Activated CD4-positive, alpha-beta T cell treated with anti-CD3 and anti-CD28 coated beads, Interleukin-10, Interleukin-2, amounts not matched to agents 100 ng/mL and 50 ng/mL, durations not matched to agents 16 hours and 8 hours (primary cell): Measurements from ENCODE around the gene DAPK1.

ENCODE experiments used
- DNase-seq: peaks from one replicate; pipeline ENCODE4 v3.0.0-alpha.2; 2020

Gene DAPK1

DNA sequence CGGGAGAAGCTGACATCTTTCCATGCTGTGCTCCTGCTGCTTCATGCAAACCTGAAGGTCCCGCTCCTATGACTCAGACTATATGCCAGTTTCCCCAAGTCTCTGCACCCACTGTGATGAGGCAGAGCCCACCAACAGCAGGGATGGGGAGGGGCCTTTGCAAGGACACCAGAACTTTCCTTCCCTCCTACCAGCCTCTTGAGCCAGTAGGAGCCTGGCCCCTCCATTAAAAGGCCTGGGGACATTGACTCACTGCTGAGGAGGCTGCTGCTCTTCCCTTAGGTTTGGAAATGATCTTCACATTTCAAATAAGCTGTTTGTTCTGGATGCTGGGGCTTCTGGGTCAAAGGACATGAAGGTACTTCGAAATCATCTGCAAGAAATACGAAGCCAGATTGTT, 202.2 kb downstream of the DAPK1 start:
- DNase-seq = no peak

- no peak for DNase-seq
Observed at GRCh38 chr9:87701491-87701890, 203.8 kb downstream of the DAPK1 start.

GRCh38 chr9:87701931-87702421, 204.3 kb downstream of the DAPK1 start:
- no peak for DNase-seq

DNA sequence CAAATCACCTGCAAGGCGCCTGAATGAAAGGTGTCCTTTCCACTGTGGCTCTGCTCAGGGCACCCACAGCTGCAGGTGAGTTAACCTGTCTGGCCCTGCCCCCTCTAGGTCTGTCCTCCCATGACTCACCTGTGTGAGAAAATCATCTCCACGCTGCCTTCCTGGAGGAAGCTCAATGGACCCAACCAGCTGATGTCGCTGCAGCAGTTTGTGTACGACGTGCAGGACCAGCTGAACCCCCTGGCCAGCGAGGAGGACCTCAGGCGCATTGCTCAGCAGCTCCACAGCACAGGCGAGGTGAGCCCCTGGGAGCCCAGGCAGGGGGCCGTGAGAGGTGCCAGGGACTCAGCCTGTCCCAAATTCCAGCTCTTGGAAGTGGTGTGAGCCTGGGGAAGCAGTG, 205.3 kb downstream of the DAPK1 start:
- no peak for DNase-seq

GRCh38 chr9:87703636-87704276, 206.1 kb downstream of the DAPK1 start:
- no peak for DNase-seq

GRCh38 chr9:87704342-87704741, 206.7 kb downstream of the DAPK1 start:
- DNase-seq = no peak

DNA sequence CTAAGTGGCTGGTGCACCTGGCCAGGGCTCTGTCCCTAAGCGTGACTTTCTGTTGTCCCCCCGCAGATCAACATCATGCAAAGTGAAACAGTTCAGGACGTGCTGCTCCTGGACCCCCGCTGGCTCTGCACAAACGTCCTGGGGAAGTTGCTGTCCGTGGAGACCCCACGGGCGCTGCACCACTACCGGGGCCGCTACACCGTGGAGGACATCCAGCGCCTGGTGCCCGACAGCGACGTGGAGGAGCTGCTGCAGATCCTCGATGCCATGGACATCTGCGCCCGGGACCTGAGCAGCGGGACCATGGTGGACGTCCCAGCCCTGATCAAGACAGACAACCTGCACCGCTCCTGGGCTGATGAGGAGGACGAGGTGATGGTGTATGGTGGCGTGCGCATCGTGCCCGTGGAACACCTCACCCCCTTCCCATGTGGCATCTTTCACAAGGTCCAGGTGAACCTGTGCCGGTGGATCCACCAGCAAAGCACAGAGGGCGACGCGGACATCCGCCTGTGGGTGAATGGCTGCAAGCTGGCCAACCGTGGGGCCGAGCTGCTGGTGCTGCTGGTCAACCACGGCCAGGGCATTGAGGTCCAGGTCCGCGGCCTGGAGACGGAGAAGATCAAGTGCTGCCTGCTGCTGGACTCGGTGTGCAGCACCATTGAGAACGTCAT, 208.5 kb downstream of the DAPK1 start:
- no peak for DNase-seq

- no peak for DNase-seq
Observed at GRCh38 chr9:87707805-87708506, 210.3 kb downstream of the DAPK1 start.

GRCh38 chr9:87708546-87708945, 210.9 kb downstream of the DAPK1 start:
- DNase-seq = peak; percentile 53

DNA sequence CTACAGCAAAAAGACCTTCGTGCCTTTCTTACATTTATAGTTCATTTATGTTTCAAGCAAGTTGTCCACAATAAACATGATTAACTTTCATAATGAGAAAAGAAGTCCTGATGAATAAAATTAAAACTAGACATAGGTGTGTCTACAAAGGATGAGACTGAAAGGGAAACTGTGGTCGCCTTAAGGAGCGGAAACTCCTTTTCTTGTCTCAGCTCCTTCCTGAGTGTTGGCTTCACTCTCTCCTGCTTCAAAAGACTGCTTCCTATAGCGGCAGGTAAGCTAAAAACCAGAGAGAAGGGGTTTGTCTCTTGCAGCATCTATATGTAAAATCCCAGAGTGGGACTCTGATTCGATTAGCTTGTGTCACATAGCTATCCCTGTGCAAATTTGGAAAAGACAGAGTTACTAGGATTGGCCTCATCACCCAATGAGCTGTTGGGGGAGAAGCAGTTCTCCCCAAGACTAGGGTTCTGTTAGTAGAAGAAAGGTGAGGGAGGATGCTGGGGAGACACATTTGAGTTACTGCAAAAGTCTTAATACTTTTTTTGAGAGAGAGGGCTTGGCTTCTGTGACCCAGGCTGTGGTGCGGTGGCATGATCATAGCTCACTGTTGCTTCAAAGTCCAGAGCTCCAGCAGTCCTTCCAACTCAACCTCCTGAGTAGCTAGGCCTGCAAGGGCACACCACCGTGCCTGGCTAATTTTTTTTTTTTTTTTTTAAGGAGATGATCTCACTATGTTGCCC, 211.5 kb downstream of the DAPK1 start:
- DNase-seq = peak; percentile 73

- no peak for DNase-seq
Observed at GRCh38 chr9:87710443-87710842, 212.8 kb downstream of the DAPK1 start.

DNA sequence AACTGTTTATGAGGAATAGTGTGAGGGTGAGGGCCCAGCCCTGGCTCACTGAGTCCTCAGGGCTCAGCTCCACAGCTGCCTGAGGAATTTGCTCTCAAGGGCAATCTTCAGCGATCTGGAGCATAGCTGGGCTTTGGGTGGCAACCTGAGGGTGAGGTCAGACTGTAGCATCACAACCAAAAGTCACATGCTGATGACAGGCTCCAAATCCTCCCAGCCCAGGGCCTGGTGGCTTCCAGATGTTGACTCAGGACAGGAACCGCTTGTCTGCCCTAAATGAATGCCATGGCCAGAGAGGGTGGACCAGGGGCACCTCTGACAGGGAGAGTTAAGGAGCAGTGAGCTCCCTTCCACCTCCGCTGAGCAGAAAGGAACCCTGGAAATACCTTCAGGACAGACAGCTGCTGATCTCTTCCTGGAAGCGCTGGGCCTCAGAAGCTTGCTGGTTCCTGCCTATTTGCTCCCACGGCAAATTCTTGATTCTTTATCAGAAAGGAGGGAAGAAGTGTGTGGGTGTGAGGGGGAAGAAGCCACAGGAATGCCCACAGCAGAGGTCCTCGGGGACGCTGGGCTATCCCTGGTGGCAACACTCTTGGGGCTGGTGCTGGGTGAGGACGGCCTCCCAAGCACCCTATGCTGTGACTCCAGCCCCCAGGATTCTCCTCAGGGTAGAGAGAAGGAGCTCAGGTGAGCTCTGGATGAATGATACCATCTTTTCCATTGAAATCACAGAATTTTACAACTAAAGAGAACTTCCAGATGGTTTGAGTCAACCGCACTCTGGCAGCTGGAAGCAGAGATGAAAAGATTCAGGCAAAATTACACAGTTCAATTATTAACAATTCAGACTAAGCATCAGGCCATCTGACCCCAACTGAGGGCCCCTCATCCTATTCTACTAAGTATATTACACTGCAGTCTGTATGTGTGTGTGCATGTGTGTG, 214.5 kb downstream of the DAPK1 start:
- peak; percentile 23 for DNase-seq

- DNase-seq = no peak
Observed at GRCh38 chr9:87712801-87713277, 215.2 kb downstream of the DAPK1 start.

DNA sequence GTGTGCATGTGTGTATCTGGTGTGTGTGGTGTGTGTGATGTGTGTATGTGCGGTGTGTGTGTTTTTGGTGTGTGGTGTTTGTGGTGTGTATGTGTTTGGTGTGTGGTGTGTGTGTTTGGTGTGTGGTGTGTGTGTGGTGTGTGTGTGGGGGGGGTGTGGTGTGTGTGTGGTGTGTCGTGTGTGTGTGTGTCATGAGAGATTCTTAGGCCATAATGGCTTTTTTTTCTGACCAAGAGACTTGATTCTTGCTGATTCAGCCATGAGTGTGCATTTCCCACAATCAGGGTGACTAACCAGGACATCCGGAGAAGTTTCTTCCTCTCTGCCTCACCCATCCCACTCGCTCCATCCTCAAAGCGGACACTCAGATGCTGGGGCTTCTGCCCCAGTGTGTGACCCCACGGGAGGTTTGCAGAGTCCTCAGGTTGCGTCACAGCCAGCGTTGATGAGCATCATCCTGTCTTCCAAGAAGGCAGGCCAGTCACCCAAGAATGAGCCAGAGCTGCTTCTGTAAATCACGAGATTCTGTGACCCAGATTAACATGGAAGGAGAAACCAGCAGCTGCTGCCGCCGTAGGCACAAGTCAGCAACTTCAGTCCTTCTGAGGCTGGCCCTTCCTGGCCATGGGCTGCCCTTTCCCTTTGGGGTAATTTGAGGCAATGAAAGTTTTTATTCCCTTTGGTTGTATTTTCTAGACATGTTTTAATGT, 215.8 kb downstream of the DAPK1 start:
- peak; percentile 78 for DNase-seq

GRCh38 chr9:87713988-87714330, 216.3 kb downstream of the DAPK1 start:
- DNase-seq = no peak

DNA sequence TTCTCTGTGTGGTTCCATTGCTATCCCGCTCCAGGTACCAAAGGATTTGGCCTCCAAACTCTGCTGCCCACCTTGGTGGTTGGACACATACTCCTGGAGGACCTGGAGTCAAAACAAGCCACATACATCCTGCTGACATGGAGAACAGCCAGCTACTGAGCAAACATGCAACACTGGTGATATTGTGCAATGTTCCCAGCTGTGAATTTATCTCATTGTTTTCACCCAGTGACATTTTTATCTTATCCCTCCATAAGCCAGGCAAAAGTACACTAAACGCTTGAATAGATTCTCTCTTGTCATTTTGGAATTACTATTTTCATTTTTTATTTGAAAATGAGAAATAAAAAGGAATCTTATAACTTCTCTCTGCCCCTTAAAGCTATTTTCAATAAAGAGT, 217.2 kb downstream of the DAPK1 start:
- peak; percentile 19 for DNase-seq

GRCh38 chr9:87716141-87716540, 218.5 kb downstream of the DAPK1 start:
- DNase-seq = no peak

DNA sequence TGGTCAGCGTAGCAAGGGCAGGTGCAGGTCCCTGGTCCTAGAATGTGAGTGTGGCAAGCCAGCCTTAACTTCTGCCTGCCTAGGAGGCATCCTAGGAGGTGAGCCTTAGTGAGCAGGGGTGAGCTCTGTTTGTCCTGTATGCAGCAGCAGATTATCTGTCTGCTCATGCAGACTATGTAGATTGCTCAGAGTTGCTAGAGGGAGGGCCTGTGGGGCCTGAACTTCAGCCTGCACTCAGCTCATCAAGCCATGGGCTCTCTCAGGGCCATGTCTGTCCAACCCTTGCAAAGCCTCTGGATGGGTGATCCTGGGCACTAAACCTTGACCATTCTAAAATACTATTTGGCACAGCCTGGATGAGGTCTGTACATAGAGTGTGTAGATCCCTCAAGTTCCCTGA, 219.8 kb downstream of the DAPK1 start:
- no peak for DNase-seq

DNA sequence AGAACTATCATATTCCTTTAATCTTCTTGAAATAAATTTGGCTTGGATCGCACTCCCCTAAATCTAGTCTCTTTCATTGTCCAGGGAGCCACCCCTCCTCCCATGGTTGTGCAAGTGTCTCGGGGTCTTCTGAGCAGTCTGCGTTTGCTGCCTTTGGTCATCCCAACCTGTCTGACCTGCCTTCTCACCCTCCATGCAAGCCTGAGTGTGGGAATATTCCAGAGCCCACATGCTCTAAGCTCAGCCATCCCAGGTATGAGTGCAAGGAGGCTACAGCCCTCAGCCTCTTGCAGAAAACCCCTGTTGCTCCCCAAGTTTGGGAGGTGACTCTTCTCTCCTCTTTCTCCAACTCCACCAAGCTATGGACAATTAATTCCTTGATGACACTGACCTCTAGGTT, 220.6 kb downstream of the DAPK1 start:
- no peak for DNase-seq

- DNase-seq = no peak
Observed at GRCh38 chr9:87718852-87719612, 221.4 kb downstream of the DAPK1 start.

DNA sequence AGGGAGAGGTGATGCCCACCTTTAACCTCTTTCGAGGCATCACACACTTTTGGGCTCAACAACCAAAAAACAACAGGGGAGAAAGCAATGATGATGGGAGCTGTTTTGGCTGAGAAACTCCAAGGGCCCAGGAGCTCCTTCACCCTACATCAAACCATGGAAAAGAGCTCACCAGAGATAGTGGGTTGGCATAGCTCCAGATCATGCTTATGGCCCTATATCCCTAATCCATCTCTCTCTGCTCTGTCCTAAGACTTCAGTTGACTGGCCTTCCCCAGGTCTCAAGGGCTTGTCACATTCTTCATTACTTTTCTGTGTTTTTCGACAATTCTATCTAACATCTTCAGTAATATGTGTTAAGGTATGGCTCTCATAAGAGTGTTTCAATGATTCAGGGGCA, 222.5 kb downstream of the DAPK1 start:
- no peak for DNase-seq
